HFF-Myc (cell line): ENCODE results near the gene NALCN.
"Not testable (repeated sequence)": the region's sequence is repeated elsewhere in the genome, so short reads cannot be mapped to it uniquely, and the experiment has no call there.

Source experiments
- DNase-seq: peaks from one replicate; pipeline ENCODE4 v3.0.0-alpha.2; 2011; ENCODE audit warnings: low read depth; ENCODE audit errors: extremely low read depth
- H3K4me3 ChIP-seq: replicated peaks from 2 replicates; pipeline ENCODE4 v1.5.1; 2011; ENCODE audit warnings: low read depth, mild to moderate bottlenecking, control low read depth, low read length
- TF ChIP-seq, protein P1 (sequence below): IDR thresholded peaks from 2 replicates; pipeline ENCODE4 v1.5.1; 2012; ENCODE audit warnings: mild to moderate bottlenecking, low read depth, low read length, control low read depth; ENCODE audit errors: missing control alignments

NALCN gene

DNA sequence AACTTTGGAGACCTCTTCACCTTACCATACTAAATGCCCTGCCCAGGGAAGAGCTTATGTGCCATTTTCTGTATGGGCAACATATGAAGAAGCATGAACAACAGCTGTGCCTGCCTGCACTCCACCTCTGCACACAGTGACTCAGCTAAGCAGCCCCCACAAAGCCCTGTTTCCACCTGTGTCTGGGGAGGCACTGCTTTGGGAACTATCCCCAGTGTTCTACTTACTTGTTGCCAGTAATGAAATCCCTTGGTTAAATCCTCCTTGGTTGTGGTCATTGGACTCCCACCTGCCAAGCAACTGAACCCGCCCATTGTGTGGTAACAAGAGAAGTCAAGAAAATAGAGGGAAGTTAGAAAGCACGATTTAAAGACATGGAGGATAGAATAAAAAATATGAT lies 84.6 kb downstream of the NALCN start:
- H3K4me3 ChIP-seq, result no peak overlapping the region
- DNase-seq, result no peak
- TF ChIP-seq, protein P1, sequence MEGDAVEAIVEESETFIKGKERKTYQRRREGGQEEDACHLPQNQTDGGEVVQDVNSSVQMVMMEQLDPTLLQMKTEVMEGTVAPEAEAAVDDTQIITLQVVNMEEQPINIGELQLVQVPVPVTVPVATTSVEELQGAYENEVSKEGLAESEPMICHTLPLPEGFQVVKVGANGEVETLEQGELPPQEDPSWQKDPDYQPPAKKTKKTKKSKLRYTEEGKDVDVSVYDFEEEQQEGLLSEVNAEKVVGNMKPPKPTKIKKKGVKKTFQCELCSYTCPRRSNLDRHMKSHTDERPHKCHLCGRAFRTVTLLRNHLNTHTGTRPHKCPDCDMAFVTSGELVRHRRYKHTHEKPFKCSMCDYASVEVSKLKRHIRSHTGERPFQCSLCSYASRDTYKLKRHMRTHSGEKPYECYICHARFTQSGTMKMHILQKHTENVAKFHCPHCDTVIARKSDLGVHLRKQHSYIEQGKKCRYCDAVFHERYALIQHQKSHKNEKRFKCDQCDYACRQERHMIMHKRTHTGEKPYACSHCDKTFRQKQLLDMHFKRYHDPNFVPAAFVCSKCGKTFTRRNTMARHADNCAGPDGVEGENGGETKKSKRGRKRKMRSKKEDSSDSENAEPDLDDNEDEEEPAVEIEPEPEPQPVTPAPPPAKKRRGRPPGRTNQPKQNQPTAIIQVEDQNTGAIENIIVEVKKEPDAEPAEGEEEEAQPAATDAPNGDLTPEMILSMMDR, result no peak

DNA sequence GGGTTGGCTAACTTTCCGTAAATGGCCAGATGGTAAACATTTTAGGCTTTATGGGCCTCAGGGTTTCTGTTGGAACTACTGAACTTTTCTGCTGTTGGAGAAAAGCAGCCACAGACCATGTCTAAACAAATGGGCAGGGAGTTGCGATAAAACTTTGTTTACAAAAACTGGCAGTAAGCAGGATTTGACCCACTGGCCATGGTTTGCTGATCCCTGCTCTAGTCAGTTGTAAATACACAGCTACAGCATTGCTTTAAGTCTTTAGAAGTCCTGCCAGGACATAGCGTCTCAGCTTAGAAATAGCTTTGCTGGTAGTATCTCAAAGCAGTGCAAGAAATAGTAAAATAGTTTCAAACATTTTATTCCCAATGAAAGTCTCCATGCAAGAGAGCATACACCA lies 88.4 kb downstream of the NALCN start:
- no peak for DNase-seq
- H3K4me3 ChIP-seq, result no peak overlapping the region
- TF ChIP-seq, protein P1, result no peak

DNA sequence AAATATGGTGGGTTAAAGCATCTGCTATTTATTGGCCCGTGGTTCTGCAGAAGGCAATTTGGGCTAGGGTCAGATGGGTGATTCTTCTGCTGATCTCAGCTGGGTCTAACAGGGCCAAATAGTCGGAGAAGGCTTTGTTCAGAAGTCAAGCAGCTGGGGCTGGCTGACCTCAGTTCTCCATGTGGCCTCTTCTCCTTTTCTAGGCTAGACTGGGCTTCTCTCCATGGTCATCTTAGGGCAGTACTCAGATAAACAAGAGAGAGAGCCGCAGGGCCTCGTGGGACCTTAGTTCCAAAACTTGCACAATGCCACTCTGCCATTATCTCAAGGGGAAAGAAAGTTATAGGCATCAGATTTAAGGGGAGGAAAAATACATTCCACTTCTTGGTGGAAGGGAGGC lies 89.6 kb downstream of the NALCN start:
- DNase-seq, result no peak
- no peak overlapping the region for H3K4me3 ChIP-seq
- TF ChIP-seq, protein P1, result no peak

DNA sequence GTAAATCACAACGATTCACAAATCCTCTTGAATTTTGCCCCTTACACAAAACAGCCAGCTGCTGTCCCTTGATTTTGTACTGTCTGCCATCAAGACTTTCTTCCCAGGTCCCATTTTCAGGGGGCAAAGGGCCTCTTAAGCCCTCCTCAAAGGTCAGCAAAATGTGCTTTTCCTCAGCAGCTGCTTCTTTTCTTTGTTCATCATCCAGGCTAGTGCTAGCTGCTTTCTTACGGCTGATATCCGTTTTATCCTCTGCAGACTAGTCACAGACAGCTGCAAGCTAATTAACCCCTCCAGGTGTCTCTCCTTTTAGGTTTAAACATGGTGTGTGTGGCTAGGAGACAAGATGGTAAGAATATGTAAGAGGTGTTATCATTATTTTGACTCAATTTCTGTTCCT lies 90.9 kb downstream of the NALCN start:
- TF ChIP-seq, protein P1, result no peak
- no peak overlapping the region for H3K4me3 ChIP-seq
- no peak for DNase-seq

DNA sequence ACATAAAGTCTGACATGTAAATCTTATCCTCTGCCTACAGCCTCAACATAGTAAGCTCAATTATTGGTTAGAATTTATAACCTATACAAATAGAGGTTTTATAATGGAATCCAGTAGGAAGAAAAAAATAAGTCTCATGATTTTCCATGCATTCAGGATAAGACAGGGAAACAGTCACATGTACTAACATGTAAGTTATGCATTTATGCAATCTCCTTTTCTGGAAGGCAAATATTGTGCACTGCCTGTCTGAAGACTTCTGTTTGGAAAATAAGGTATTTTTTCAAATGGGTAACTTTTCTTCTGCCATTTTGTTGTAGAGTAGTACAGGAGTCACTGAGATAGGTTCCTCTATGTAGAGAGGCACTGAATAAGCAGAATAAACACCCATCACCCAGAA lies 92.7 kb downstream of the NALCN start:
- H3K4me3 ChIP-seq, result no peak overlapping the region
- TF ChIP-seq, protein P1, result no peak
- no peak for DNase-seq

DNA sequence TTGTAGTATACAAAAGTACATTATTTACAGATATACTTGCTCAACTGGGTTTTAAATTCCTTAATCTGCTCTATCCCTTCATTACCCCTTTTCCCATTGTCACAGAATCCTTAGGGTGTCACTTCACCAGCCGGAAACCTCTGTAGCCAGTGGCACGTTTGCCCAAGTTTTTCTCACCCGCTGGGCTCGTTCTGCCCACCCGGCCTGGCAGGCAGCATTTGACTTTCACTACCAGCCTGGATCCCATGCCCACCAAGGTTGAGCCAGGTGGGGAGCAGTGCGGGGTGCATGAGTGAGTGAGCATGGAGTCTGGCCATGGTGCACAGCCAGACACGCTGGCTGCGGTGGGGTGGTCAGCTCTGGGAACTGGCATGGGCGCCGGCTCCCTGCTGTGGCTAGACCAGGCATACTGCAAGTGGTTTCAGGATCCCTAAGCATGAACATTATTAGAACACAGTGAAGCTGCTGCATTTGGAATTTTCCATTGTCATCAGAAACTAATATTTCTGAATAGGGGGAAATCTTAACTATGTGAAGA lies 98.3 kb downstream of the NALCN start:
- DNase-seq, result no peak
- TF ChIP-seq, protein P1, result no peak
- no peak overlapping the region for H3K4me3 ChIP-seq

DNA sequence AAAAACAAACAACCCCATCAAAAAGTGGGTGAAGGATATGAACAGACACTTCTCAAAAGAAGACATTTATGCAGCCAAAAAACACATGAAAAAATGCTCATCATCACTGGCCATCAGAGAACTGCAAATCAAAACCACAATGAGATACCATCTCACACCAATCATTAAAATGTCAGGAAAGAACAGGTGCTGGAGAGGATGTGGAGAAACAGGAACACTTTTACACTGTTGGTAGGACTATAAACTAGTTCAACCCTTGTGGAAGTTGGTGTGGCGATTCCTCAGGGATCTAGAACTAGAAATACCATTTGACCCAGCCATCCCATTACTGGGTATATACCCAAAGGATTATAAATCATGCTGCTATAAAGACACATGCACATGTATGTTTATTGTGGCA lies 102.8 kb downstream of the NALCN start:
- not testable (repeated sequence) for H3K4me3 ChIP-seq, DNase-seq
